ENCODE measurements around the gene SNCB. TPM values are rescaled to one million over a fixed set of nuclear protein-coding genes. Genes with fewer than 3 reads are reported as not detected.

The SNCB gene
- total and polyA plus RNA-seq, 2 of the 8 experiments (the other 6 are each of a cell fraction or from before 2014, with no cell fraction given): 4.2 to 5.9 TPM

GRCh38 chr5:176610435-176610773, 19.9 kb downstream of the SNCB start:
- no peak overlapping the region for H4K5ac ChIP-seq (ENCODE audit: insufficient read length, low read depth, low read length)
- no peak overlapping the region for H2AFZ ChIP-seq (ENCODE audit: low read length)
- H2BK15ac ChIP-seq (ENCODE audit: low read length): no peak overlapping the region
- H2BK5ac ChIP-seq (ENCODE audit: low read depth, low read length): no peak overlapping the region
- H4K91ac ChIP-seq (replicated peaks; ENCODE audit: insufficient read length, low read length): no peak overlapping the region
- no peak overlapping the region for H2BK20ac ChIP-seq (ENCODE audit: low read length)
- H3K14ac ChIP-seq (ENCODE audit: insufficient read length): no peak overlapping the region
- DNase-seq (ENCODE audit: low read depth in 1 of 2, low spot score in 2 of 2) (no peak), FAIRE-seq (no peak)
- peaks cover 0 to 8% (median 5%) of the 10 kb centered on the region in 4 experiments; a peak in 5 of 7 replicates for H3K4me1 ChIP-seq (replicated peaks in 1 of 4; ENCODE audit: control insufficient read depth in 3 of 4, insufficient read depth in 4 of 4, low read length in 3 of 4)
- H3K79me2 ChIP-seq (ENCODE audit: control insufficient read depth in 1 of 2, insufficient read depth in 2 of 2, low read length in 2 of 2): no peaks in the 10 kb centered on the region
- H2AK5ac ChIP-seq (ENCODE audit: low read depth, low read length): no peak overlapping the region
- H3K36me3 ChIP-seq (ENCODE audit: control insufficient read depth in 2 of 4, insufficient read depth in 4 of 4, low read length in 3 of 4): no peaks in the 10 kb centered on the region
- H4K8ac ChIP-seq (ENCODE audit: extremely low read depth, insufficient read depth, low read length): no peak overlapping the region
- no peak overlapping the region; the same call in 1 of the 2 replicates for H3K18ac ChIP-seq (ENCODE audit: extremely low read depth, low read length)
- H2BK120ac ChIP-seq (replicated peaks; ENCODE audit: low read depth, low read length): no peak overlapping the region
- H3K23me2 ChIP-seq (ENCODE audit: low read depth, low read length): peaks cover 8% of the 10 kb centered on the region
- peak overlapping the region; percentile 42 to 65 (median 44) for H3K4me3 ChIP-seq (ENCODE audit: extremely low read depth in 1 of 4, insufficient read depth in 2 of 4, low read depth in 3 of 4, low read length in 4 of 4)
- no peak overlapping the region for H2BK12ac ChIP-seq (ENCODE audit: low read depth, low read length)
- 0% methylated on average over 1 of the region's 31 CpGs; no CpG with 5 or more reads in 1 of the 2 experiments for WGBS, 2 experiments (ENCODE audit: extremely low coverage in 1 of 2, insufficient coverage in 1 of 2, insufficient read length in 1 of 2, insufficient replicate concordance in 2 of 2, low coverage in 1 of 2, low lambda C conversion rate in 2 of 2, missing lambda C conversion rate in 1 of 2)
- no peak overlapping the region for H3K23ac ChIP-seq (ENCODE audit: insufficient read length)
- ChIA-PET CTCF (ENCODE audit: partially characterized antibody) (interaction anchor here (1.0 to 1.9 kb wide), 2 partner anchors 11 to 14 kb away, joined by 3 to 5 read pairs; no protein-coding TSS in a partner anchor), POLR2A (ENCODE audit: partially characterized antibody) (no interaction called here)
- H3K27ac ChIP-seq (ENCODE audit: low read depth, low read length): no peak overlapping the region
- H4K20me1 ChIP-seq (replicated peaks in 1 of 2; ENCODE audit: control insufficient read depth in 1 of 2, insufficient read depth in 2 of 2, low read length in 2 of 2): peaks cover 5 to 8% of the 10 kb centered on the region in 2 experiments
- H3K4ac ChIP-seq (replicated peaks; ENCODE audit: insufficient read length, low read depth, low read length): no peak overlapping the region
- TF ChIP-seq ASH2L (IDR thresholded peaks at IDR 0.05; ENCODE audit: low read length) (no peak), POLR2AphosphoS5 (IDR thresholded peaks at IDR 0.05; ENCODE audit: low read depth, low read length) (no peak), RAD21 (IDR thresholded peaks at IDR 0.05 in 1 of 2, conservative IDR thresholded peaks at IDR 0.05 in 1 of 2; ENCODE audit: low read depth in 2 of 2, low read length in 2 of 2) (no peak), MAX (IDR thresholded peaks at IDR 0.05) (no peak), ZNF274 (IDR thresholded peaks at IDR 0.05; ENCODE audit: borderline replicate concordance, extremely low read depth, low read length) (no peak), TAF1 (IDR thresholded peaks at IDR 0.05; ENCODE audit: low read depth, low read length) (no peak), EGR1 (IDR thresholded peaks at IDR 0.05; ENCODE audit: borderline replicate concordance, low read depth, low read length) (no peak)
- peaks cover 0 to 14% (median 10%) of the 10 kb centered on the region in 4 experiments; a peak in 5 of 7 replicates for H3K27me3 ChIP-seq (replicated peaks in 1 of 4; ENCODE audit: control insufficient read depth in 3 of 4, extremely low read depth in 1 of 4, insufficient read depth in 3 of 4, low read length in 3 of 4)
- H3K79me1 ChIP-seq (ENCODE audit: low read depth, low read length): no peaks in the 10 kb centered on the region
- H3K9me3 ChIP-seq (ENCODE audit: insufficient read depth in 2 of 2, low read depth in 1 of 2, low read length in 1 of 2): no peaks in the 10 kb centered on the region
- H3K9ac ChIP-seq (replicated peaks in 1 of 4; ENCODE audit: extremely low read depth in 1 of 4, low read depth in 3 of 4, low read length in 3 of 4): no peak overlapping the region
- peak overlapping the region; percentile 87 to 93 for H3K4me2 ChIP-seq (ENCODE audit: insufficient read depth in 1 of 2, low read depth in 2 of 2, low read length in 2 of 2)
- H3K56ac ChIP-seq (replicated peaks; ENCODE audit: insufficient read length, low read depth, low read length): no peak overlapping the region
